ENCODE measurements around the gene VAC14.

The VAC14 gene

GRCh38 chr16:70775399-70775798 is 25.6 kb downstream of the VAC14 start:
- TF ChIP-seq PAX5 (IDR thresholded peaks at IDR 0.05; ENCODE audit: insufficient read depth, low read length, severe bottlenecking) (no peak), SPI1 (IDR thresholded peaks at IDR 0.05; ENCODE audit: low read depth, low read length) (no peak), POLR2AphosphoS5 (IDR thresholded peaks at IDR 0.05; ENCODE audit: low read depth, low read length) (no peak), TAF1 (IDR thresholded peaks at IDR 0.05; ENCODE audit: low read depth, low read length) (no peak), POLR2A (IDR thresholded peaks at IDR 0.05; ENCODE audit: low read depth, low read length) (no peak), POU2F2 (IDR thresholded peaks at IDR 0.05; ENCODE audit: low read depth, low read length) (no peak)
- FAIRE-seq (no peak), DNase-seq (ENCODE audit: insufficient read length, low spot score) (no peak)

GRCh38 chr16:70774261-70774660 is 26.7 kb downstream of the VAC14 start:
- FAIRE-seq (no peak), DNase-seq (ENCODE audit: insufficient read length, low spot score) (no peak)
- TF ChIP-seq TAF1 (IDR thresholded peaks at IDR 0.05; ENCODE audit: low read depth, low read length) (no peak), POLR2A (IDR thresholded peaks at IDR 0.05; ENCODE audit: low read depth, low read length) (no peak), SPI1 (IDR thresholded peaks at IDR 0.05; ENCODE audit: low read depth, low read length) (no peak), POLR2AphosphoS5 (IDR thresholded peaks at IDR 0.05; ENCODE audit: low read depth, low read length) (no peak), PAX5 (IDR thresholded peaks at IDR 0.05; ENCODE audit: insufficient read depth, low read length, severe bottlenecking) (no peak)

GRCh38 chr16:70772493-70772892 is 28.5 kb downstream of the VAC14 start:
- DNase-seq (ENCODE audit: insufficient read length, low spot score) (no peak), FAIRE-seq (peak; percentile 47)
- TF ChIP-seq PAX5 (IDR thresholded peaks at IDR 0.05; ENCODE audit: insufficient read depth, low read length, severe bottlenecking) (no peak), SPI1 (IDR thresholded peaks at IDR 0.05; ENCODE audit: low read depth, low read length) (no peak), POLR2A (IDR thresholded peaks at IDR 0.05; ENCODE audit: low read depth, low read length) (no peak), TAF1 (IDR thresholded peaks at IDR 0.05; ENCODE audit: low read depth, low read length) (no peak), POU2F2 (IDR thresholded peaks at IDR 0.05; ENCODE audit: low read depth, low read length) (no peak), POLR2AphosphoS5 (IDR thresholded peaks at IDR 0.05; ENCODE audit: low read depth, low read length) (no peak)

- FAIRE-seq, result peak; percentile 71
- TF ChIP-seq POLR2AphosphoS5 (IDR thresholded peaks at IDR 0.05; ENCODE audit: low read depth, low read length) (0 out of 2 replicates have a peak, but pooled peaks have one; percentile 22), TAF1 (IDR thresholded peaks at IDR 0.05; ENCODE audit: low read depth, low read length) (no peak)
- peak; percentile 58 for DNase-seq (ENCODE audit: insufficient read length, low spot score)
Observed at GRCh38 chr16:70770626-70771552, 30.1 kb downstream of the VAC14 start.

GRCh38 chr16:70770291-70770625 is 30.7 kb downstream of the VAC14 start:
- no peak for DNase-seq (ENCODE audit: insufficient read length, low spot score)
- FAIRE-seq, result no peak
- TF ChIP-seq POLR2A (IDR thresholded peaks at IDR 0.05; ENCODE audit: low read depth, low read length), result no peak
- TF ChIP-seq PAX5 (IDR thresholded peaks at IDR 0.05; ENCODE audit: insufficient read depth, low read length, severe bottlenecking), result no peak
- TF ChIP-seq TAF1 (IDR thresholded peaks at IDR 0.05; ENCODE audit: low read depth, low read length), result no peak
- no peak for TF ChIP-seq SPI1 (IDR thresholded peaks at IDR 0.05; ENCODE audit: low read depth, low read length)
- no peak for TF ChIP-seq POLR2AphosphoS5 (IDR thresholded peaks at IDR 0.05; ENCODE audit: low read depth, low read length)
- no peak for TF ChIP-seq POU2F2 (IDR thresholded peaks at IDR 0.05; ENCODE audit: low read depth, low read length)

- DNase-seq (ENCODE audit: insufficient read length, low spot score), result no peak
- TF ChIP-seq POLR2A (IDR thresholded peaks at IDR 0.05; ENCODE audit: low read depth, low read length), result no peak
- TF ChIP-seq SPI1 (IDR thresholded peaks at IDR 0.05; ENCODE audit: low read depth, low read length), result no peak
- TF ChIP-seq POU2F2 (IDR thresholded peaks at IDR 0.05; ENCODE audit: low read depth, low read length), result no peak
- TF ChIP-seq TAF1 (IDR thresholded peaks at IDR 0.05; ENCODE audit: low read depth, low read length), result no peak
- TF ChIP-seq PAX5 (IDR thresholded peaks at IDR 0.05; ENCODE audit: insufficient read depth, low read length, severe bottlenecking), result no peak
- TF ChIP-seq POLR2AphosphoS5 (IDR thresholded peaks at IDR 0.05; ENCODE audit: low read depth, low read length), result no peak
- no peak for FAIRE-seq
Observed at GRCh38 chr16:70769761-70770160, 31.2 kb downstream of the VAC14 start.

GRCh38 chr16:70769131-70769530 is 31.8 kb downstream of the VAC14 start:
- TF ChIP-seq POLR2AphosphoS5 (IDR thresholded peaks at IDR 0.05; ENCODE audit: low read depth, low read length), result no peak
- DNase-seq (ENCODE audit: insufficient read length, low spot score) (no peak), FAIRE-seq (no peak)

- DNase-seq (ENCODE audit: insufficient read length, low spot score), result no peak
- TF ChIP-seq SPI1 (IDR thresholded peaks at IDR 0.05; ENCODE audit: low read depth, low read length), result no peak
- no peak for TF ChIP-seq PAX5 (IDR thresholded peaks at IDR 0.05; ENCODE audit: insufficient read depth, low read length, severe bottlenecking)
- no peak for TF ChIP-seq TAF1 (IDR thresholded peaks at IDR 0.05; ENCODE audit: low read depth, low read length)
- no peak for TF ChIP-seq POLR2A (IDR thresholded peaks at IDR 0.05; ENCODE audit: low read depth, low read length)
- TF ChIP-seq POU2F2 (IDR thresholded peaks at IDR 0.05; ENCODE audit: low read depth, low read length), result no peak
- no peak for TF ChIP-seq POLR2AphosphoS5 (IDR thresholded peaks at IDR 0.05; ENCODE audit: low read depth, low read length)
- no peak for FAIRE-seq
Observed at GRCh38 chr16:70768203-70768580, 32.8 kb downstream of the VAC14 start.

GRCh38 chr16:70767377-70768202 is 33.4 kb downstream of the VAC14 start:
- no peak for FAIRE-seq
- no peak for DNase-seq (ENCODE audit: insufficient read length, low spot score)
- TF ChIP-seq POLR2AphosphoS5 (IDR thresholded peaks at IDR 0.05; ENCODE audit: low read depth, low read length), result no peak
- TF ChIP-seq POU2F2 (IDR thresholded peaks at IDR 0.05; ENCODE audit: low read depth, low read length), result no peak
- TF ChIP-seq SPI1 (IDR thresholded peaks at IDR 0.05; ENCODE audit: low read depth, low read length), result no peak

GRCh38 chr16:70766658-70767057 is 34.3 kb downstream of the VAC14 start:
- DNase-seq (ENCODE audit: insufficient read length, low spot score) (no peak), FAIRE-seq (no peak)
- no peak for TF ChIP-seq PAX5 (IDR thresholded peaks at IDR 0.05; ENCODE audit: insufficient read depth, low read length, severe bottlenecking)

Measured in GM12891 (cell line).